ENCODE measurements around the gene GREM1.

The GREM1 gene

DNA sequence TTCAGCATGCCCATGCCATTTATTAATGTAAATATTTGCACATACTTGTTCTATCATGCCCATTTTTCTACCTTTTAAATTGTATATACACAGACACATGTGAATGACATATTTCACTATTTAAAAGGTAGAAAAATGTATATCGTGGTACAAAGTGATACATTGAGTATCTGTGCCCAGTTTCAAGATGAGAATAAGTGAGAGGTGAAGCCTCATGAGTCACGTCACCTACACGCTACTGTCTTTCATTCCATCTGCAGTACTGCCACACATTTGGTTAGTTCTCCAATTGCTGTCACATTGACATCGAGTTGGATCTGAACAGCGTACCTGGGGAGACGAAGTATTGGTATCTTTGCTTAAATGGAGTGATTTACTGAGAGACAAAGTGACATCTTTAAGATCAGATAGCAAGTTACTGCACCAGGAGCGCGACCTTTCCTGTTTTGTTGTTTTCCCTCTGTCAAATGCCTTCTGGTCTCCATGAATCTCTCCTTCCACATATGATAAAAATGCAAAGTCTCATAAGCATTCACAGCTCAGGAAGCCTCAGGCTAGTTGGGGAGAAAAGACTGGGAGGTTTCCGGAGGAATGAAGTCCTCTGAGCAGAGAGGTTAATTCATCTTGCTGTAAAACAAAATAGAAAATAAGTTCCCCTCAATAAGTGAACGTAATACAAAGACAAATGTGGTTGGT is 12.0 kb downstream of the GREM1 start:
- in situ Hi-C loops (cut with MboI; ENCODE audit: low sequenced_read_pairs): no loop called here
- Histone ChIP-seq H3K27me3 (ENCODE audit: low read depth) (no peaks in the 10 kb centered on the region), H3K36me3 (replicated peaks) (no peaks in the 10 kb centered on the region)

GRCh38 chr15:32730677-32731654 is 13.2 kb downstream of the GREM1 start:
- no peaks in the 10 kb centered on the region for H3K4me1 ChIP-seq
- no peaks in the 10 kb centered on the region for H3K36me3 ChIP-seq (replicated peaks)
- H3K9me3 ChIP-seq: peaks cover 2% of the 10 kb centered on the region; the same call in 1 of the 2 replicates
- in situ Hi-C loops (cut with MboI; ENCODE audit: low sequenced_read_pairs): no loop called here
- H3K4me3 ChIP-seq: no peak overlapping the region
- no peaks in the 10 kb centered on the region for H3K27me3 ChIP-seq (ENCODE audit: low read depth)
- DNase-seq (ENCODE audit: low spot score in 2 of 2): peak in 1 of 2 experiments; percentile 73

More for the DNA sequence above, 12.0 kb downstream of the GREM1 start:
- DNase-seq (ENCODE audit: low spot score in 2 of 2): no peak
- H3K9me3 ChIP-seq: peaks cover 2% of the 10 kb centered on the region; the same call in 1 of the 2 replicates
- H3K4me1 ChIP-seq: no peaks in the 10 kb centered on the region
- H3K4me3 ChIP-seq: no peak overlapping the region

- Histone ChIP-seq H3K4me1 (no peaks in the 10 kb centered on the region), H3K36me3 (replicated peaks) (no peaks in the 10 kb centered on the region), H3K9me3 (no peaks in the 10 kb centered on the region), H3K27me3 (ENCODE audit: low read depth) (no peaks in the 10 kb centered on the region), H3K4me3 (no peak overlapping the region)
- DNase-seq (ENCODE audit: low spot score in 2 of 2): no peak
- in situ Hi-C loops (cut with MboI; ENCODE audit: low sequenced_read_pairs): no loop called here
Observed at GRCh38 chr15:32732574-32733157, 14.9 kb downstream of the GREM1 start.

- in situ Hi-C loops (cut with MboI; ENCODE audit: low sequenced_read_pairs): no loop called here
- no peaks in the 10 kb centered on the region for H3K4me1 ChIP-seq
Observed at GRCh38 chr15:32733281-32733680, 15.5 kb downstream of the GREM1 start.

DNA sequence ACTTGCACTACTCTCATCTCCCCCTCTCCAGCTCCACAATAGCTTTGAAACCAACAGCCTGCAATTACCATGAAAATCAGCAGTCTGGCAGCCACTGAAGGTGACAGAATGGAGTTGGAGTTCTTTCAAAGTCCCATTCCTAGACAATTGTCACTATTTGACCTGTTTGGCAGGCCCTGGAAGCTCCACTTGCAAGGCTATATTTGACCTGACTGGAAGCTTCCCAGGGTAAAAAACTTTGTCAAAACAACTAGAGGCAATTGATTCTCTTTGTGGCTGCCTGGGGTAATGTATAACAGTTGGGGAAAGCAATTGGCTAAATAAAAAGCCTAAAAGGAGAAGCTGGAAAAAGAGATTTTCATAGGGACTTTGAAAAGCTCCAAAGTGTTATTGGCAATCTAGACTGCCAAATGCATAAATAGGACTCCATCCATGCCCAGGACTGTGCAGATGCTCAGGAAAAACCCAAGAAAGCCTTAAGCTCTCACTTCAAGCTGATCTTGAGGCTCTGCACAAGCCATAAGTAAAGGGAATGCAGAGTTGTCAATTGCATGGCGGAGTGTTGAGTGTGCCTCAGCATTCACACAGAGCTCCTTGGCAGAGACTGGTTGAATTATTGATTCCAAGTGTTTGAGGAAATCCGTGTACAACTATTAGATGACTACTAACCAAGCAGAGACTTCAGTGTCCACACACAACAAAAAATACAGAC is 18.3 kb downstream of the GREM1 start:
- no peak for DNase-seq (ENCODE audit: low spot score in 2 of 2)
- H3K4me3 ChIP-seq: no peak overlapping the region
- H3K36me3 ChIP-seq (replicated peaks): no peaks in the 10 kb centered on the region
- in situ Hi-C loops (cut with MboI; ENCODE audit: low sequenced_read_pairs): no loop called here
- no peaks in the 10 kb centered on the region for H3K27me3 ChIP-seq (ENCODE audit: low read depth)
- H3K9me3 ChIP-seq: no peaks in the 10 kb centered on the region
- no peaks in the 10 kb centered on the region for H3K4me1 ChIP-seq

More at GRCh38 chr15:32733281-32733680, 15.5 kb downstream of the GREM1 start:
- H3K9me3 ChIP-seq: no peaks in the 10 kb centered on the region
- DNase-seq (ENCODE audit: low spot score in 2 of 2): no peak
- H3K4me3 ChIP-seq: no peak overlapping the region
- H3K36me3 ChIP-seq (replicated peaks): no peaks in the 10 kb centered on the region
- H3K27me3 ChIP-seq (ENCODE audit: low read depth): no peaks in the 10 kb centered on the region

- in situ Hi-C loops (cut with MboI; ENCODE audit: low sequenced_read_pairs): no loop called here
- no peaks in the 10 kb centered on the region for H3K36me3 ChIP-seq (replicated peaks)
- no peaks in the 10 kb centered on the region for H3K27me3 ChIP-seq (ENCODE audit: low read depth)
- no peak overlapping the region for H3K4me3 ChIP-seq
- no peaks in the 10 kb centered on the region; the same call in 1 of the 2 replicates for H3K9me3 ChIP-seq
- DNase-seq (ENCODE audit: low spot score in 2 of 2): no peak
- H3K4me1 ChIP-seq: no peaks in the 10 kb centered on the region
Observed at GRCh38 chr15:32736701-32737061, 18.9 kb downstream of the GREM1 start.

GRCh38 chr15:32737304-32737703 is 19.5 kb downstream of the GREM1 start:
- Histone ChIP-seq H3K9me3 (no peaks in the 10 kb centered on the region; the same call in 1 of the 2 replicates), H3K36me3 (replicated peaks) (no peaks in the 10 kb centered on the region), H3K27me3 (ENCODE audit: low read depth) (no peaks in the 10 kb centered on the region), H3K4me3 (no peak overlapping the region), H3K4me1 (no peaks in the 10 kb centered on the region)
- no peak for DNase-seq (ENCODE audit: low spot score in 2 of 2)
- in situ Hi-C loops (cut with MboI; ENCODE audit: low sequenced_read_pairs): no loop called here

- in situ Hi-C loops (cut with MboI; ENCODE audit: low sequenced_read_pairs): no loop called here
- H3K4me3 ChIP-seq: no peak overlapping the region
- DNase-seq (ENCODE audit: low spot score in 2 of 2): no peak
- H3K9me3 ChIP-seq: no peaks in the 10 kb centered on the region; the same call in 1 of the 2 replicates
- H3K27me3 ChIP-seq (ENCODE audit: low read depth): no peaks in the 10 kb centered on the region
- H3K4me1 ChIP-seq: no peaks in the 10 kb centered on the region
- no peaks in the 10 kb centered on the region for H3K36me3 ChIP-seq (replicated peaks)
Observed at GRCh38 chr15:32738666-32739065, 20.9 kb downstream of the GREM1 start.

DNA sequence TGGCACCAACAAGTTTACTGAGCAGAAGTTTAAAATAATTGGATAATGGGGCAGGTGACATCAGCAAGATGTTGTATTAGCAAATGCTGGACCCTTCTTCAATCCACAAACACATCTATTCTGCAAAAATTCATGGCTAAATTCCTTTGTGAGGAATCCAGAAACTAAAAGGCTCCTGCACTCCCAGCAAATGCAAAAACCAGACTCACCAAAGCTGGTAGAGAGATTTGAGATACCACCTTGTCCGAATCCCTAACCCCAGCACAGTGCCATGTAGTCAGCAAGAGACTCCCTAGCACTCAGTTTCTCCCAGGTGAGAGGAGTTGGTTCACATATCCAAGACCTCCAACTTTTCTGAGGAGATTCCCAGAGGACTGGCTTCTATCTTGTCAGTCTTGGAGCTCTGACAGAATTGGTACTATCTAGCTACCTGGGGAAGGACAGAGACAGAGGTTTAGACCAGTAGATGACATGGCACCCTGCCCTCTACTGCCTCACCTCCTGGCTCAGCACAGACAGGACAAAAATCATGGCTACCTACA is 21.8 kb downstream of the GREM1 start:
- DNase-seq (ENCODE audit: low spot score in 2 of 2): no peak
- in situ Hi-C loops (cut with MboI; ENCODE audit: low sequenced_read_pairs): no loop called here
- no peaks in the 10 kb centered on the region for H3K36me3 ChIP-seq (replicated peaks)
- H3K9me3 ChIP-seq: no peaks in the 10 kb centered on the region; the same call in 1 of the 2 replicates
- H3K4me1 ChIP-seq: no peaks in the 10 kb centered on the region
- no peak overlapping the region for H3K4me3 ChIP-seq
- no peaks in the 10 kb centered on the region for H3K27me3 ChIP-seq (ENCODE audit: low read depth)

- no peak for DNase-seq (ENCODE audit: low spot score in 2 of 2)
- Histone ChIP-seq H3K36me3 (replicated peaks) (no peaks in the 10 kb centered on the region), H3K4me1 (no peaks in the 10 kb centered on the region), H3K27me3 (ENCODE audit: low read depth) (no peaks in the 10 kb centered on the region), H3K9me3 (no peaks in the 10 kb centered on the region; the same call in 1 of the 2 replicates), H3K4me3 (no peak overlapping the region)
- in situ Hi-C loops (cut with MboI; ENCODE audit: low sequenced_read_pairs): no loop called here
Observed at GRCh38 chr15:32743411-32744140, 25.8 kb downstream of the GREM1 start.

DNA sequence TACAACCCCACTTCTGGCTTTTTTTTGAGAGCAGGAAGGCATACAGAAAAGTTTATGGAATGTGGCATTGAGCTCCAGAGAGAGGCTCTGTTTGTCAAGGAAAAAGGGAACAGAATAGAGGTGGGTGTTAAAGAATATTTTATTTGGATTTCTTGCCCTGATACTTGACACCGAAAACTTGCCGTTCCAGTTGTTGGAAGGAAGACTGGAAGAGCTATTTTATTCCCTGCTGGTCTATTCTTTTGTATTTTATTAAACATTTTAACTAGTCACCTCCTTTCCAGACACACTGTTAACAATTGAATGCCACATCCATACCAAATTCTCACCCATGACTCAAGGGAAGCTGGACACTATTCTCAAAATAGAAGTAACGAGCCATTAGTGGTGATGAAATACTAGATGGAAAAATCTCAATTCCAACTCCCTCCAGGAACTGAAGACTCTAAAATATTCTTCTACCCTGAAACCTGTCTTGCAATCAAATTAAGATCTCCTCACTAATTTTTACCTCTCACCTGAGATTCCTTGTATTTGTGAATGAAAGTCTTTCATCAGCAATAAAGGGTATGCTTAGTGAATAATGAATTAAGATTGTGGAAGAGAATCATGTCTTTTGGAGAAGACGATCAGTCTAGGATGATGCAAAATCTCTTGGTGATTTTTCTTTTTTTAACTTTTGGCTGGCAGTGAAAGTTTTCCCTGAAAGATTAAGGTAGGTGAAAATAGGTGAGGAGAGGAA is 28.5 kb downstream of the GREM1 start:
- DNase-seq (ENCODE audit: low spot score in 2 of 2): no peak
- no peaks in the 10 kb centered on the region; the same call in 1 of the 2 replicates for H3K9me3 ChIP-seq
- H3K27me3 ChIP-seq (ENCODE audit: low read depth): no peaks in the 10 kb centered on the region

DNA sequence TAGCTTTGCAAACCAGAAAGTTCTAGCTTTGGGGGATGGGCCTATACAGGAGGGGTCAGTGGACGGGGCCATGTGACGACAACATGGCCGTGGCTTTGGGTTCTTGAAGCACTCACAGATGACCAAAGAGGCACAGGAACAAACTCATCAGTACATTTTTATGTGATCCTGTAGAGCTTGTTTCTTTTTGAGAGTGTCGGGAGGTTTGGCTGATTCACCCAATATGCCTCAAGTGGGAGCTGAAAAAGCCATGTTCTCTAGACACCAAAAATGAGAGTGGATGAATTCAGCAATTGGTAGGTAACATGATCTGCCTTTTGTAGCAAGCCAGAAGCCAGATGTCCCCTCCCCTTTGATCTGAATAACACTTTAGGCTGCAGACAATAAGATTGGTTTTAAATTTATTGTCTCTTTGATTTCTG is 30.1 kb downstream of the GREM1 start:
- in situ Hi-C loops (cut with MboI; ENCODE audit: low sequenced_read_pairs): no loop called here
- no peaks in the 10 kb centered on the region for H3K4me1 ChIP-seq
- H3K27me3 ChIP-seq (ENCODE audit: low read depth): no peaks in the 10 kb centered on the region
- no peaks in the 10 kb centered on the region for H3K9me3 ChIP-seq
- H3K36me3 ChIP-seq (replicated peaks): no peaks in the 10 kb centered on the region
- no peak overlapping the region for H3K4me3 ChIP-seq
- peak; percentile 13 to 25 for DNase-seq (ENCODE audit: low spot score in 2 of 2)

More for the DNA sequence above, 28.5 kb downstream of the GREM1 start:
- no peaks in the 10 kb centered on the region for H3K36me3 ChIP-seq (replicated peaks)
- in situ Hi-C loops (cut with MboI; ENCODE audit: low sequenced_read_pairs): no loop called here
- H3K4me3 ChIP-seq: no peak overlapping the region
- H3K4me1 ChIP-seq: no peaks in the 10 kb centered on the region

Measured in HAP-1 (cell line).